ENCODE results near the gene C20orf141.
"Not testable (repeated sequence)": the region's sequence is repeated elsewhere in the genome, so short reads cannot be mapped to it uniquely, and the experiment has no call there.

The C20orf141 gene

GRCh38 chr20:2820896-2821869 lies 6.4 kb downstream of the C20orf141 start:
- DNase-seq (ENCODE audit: low read depth), result no peak

GRCh38 chr20:2822073-2822472 lies 7.3 kb downstream of the C20orf141 start:
- no peak for DNase-seq (ENCODE audit: low read depth)

GRCh38 chr20:2825761-2826160 lies 11.0 kb downstream of the C20orf141 start:
- no peak for DNase-seq (ENCODE audit: low read depth)

GRCh38 chr20:2826655-2827054 lies 11.9 kb downstream of the C20orf141 start:
- DNase-seq (ENCODE audit: low read depth), result no peak

- DNase-seq (ENCODE audit: low read depth), result no peak
Measured at GRCh38 chr20:2829376-2829775, 14.6 kb downstream of the C20orf141 start.

- DNase-seq (ENCODE audit: low read depth), result not testable (repeated sequence)
Measured at GRCh38 chr20:2831206-2831605, 16.4 kb downstream of the C20orf141 start.

GRCh38 chr20:2833761-2834160 lies 19.0 kb downstream of the C20orf141 start:
- no peak for DNase-seq (ENCODE audit: low read depth)

GRCh38 chr20:2834401-2835110 lies 19.8 kb downstream of the C20orf141 start:
- no peak for DNase-seq (ENCODE audit: low read depth)

GRCh38 chr20:2835331-2835796 lies 20.6 kb downstream of the C20orf141 start:
- DNase-seq (ENCODE audit: low read depth), result no peak

GRCh38 chr20:2836035-2836434 lies 21.2 kb downstream of the C20orf141 start:
- DNase-seq (ENCODE audit: low read depth), result no peak

GRCh38 chr20:2837221-2837960 lies 22.6 kb downstream of the C20orf141 start:
- no peak for DNase-seq (ENCODE audit: low read depth)

- no peak for DNase-seq (ENCODE audit: low read depth)
Measured at GRCh38 chr20:2838170-2838797, 23.5 kb downstream of the C20orf141 start.

GRCh38 chr20:2838847-2839671 lies 24.3 kb downstream of the C20orf141 start:
- DNase-seq (ENCODE audit: low read depth), result no peak

- no peak for DNase-seq (ENCODE audit: low read depth)
Measured at GRCh38 chr20:2839732-2840137, 24.9 kb downstream of the C20orf141 start.

GRCh38 chr20:2840138-2840966 lies 25.6 kb downstream of the C20orf141 start, which contains the start of the genes PCED1A and VPS16:
PCED1A (minus strand) TSS chr20:2840655; CDS start chr20:2839912, 743 bp downstream.
VPS16 (plus strand) TSS chr20:2840745; CDS start chr20:2840775, 30 bp downstream.
- peak; percentile 34 for DNase-seq (ENCODE audit: low read depth)

- DNase-seq (ENCODE audit: low read depth), result peak; percentile 18
Measured at GRCh38 chr20:2840967-2841531, 26.3 kb downstream of the C20orf141 start.

GRCh38 chr20:2845607-2846006 lies 30.8 kb downstream of the C20orf141 start:
- no peak for DNase-seq (ENCODE audit: low read depth)

GRCh38 chr20:2846698-2847097 lies 31.9 kb downstream of the C20orf141 start:
- DNase-seq (ENCODE audit: low read depth), result no peak

GRCh38 chr20:2847802-2848201 lies 33.0 kb downstream of the C20orf141 start:
- no peak for DNase-seq (ENCODE audit: low read depth)
